ENCODE data around the gene KCNQ1.

DNA sequence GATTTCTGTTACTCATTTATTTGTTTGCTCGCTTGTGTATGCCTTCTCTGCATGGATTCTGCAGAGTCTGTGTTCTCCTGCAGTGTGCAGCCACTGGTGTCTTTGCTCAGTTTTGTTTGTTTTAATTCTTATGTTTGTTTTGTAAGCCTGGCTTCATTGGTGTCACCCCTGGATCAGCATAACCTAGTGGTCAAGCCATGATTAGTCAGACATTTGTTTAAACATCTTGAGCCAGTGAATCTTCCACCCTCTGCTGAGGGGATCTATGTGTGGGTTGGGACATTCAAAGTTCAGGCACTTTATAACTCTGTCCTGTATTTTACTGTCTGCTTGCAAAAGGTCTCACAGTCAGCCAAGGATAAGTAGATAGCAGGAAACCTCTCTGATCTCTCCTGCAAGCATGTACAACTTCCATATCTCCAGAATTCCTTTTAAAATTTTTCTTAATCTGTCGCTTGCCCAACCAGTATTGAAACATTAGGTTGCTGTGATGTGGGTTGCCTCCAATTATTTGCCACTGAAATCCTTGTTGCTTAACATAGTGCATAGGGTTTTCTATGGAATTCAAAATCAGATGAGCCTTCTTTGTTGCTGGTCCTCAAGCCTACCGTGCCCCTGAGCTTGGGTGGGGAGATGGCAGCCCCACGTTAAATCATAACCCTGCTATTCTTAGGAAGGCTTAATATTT lies 168.2 kb downstream of the KCNQ1 start:
- TF ChIP-seq EZH2 (IDR thresholded peaks at IDR 0.05; ENCODE audit: insufficient read depth, poor library complexity, severe bottlenecking) (no peak), EZH2phosphoT487 (IDR thresholded peaks at IDR 0.05; ENCODE audit: insufficient read depth, low read depth) (no peak)
